Measurements from ENCODE around the gene FRMD3. TPM values are rescaled to one million over a fixed set of nuclear protein-coding genes. Genes with fewer than 3 reads are reported as not detected.

FRMD3 gene
- total RNA-seq, 1 experiment from 2014 or later: 14.5 TPM

Other genes with a start within 250 kb of the FRMD3 start
- gene IDNK, start 84.7 kb upstream of the FRMD3 start, total RNA-seq (2021; ENCODE audit: unreplicated experiment): 1.9 TPM
- gene UBQLN1, start 169.6 kb upstream of the FRMD3 start, total RNA-seq (2021; ENCODE audit: unreplicated experiment): 92.8 TPM

Data from Panc1 (cell line).